Measurements from ENCODE around the gene GRIN1.

The GRIN1 gene

GRCh38 chr9:137149363-137149762 is 10.4 kb downstream of the GRIN1 start:
- no peak for DNase-seq

- DNase-seq: peak; percentile 93
These were observed 11.1 kb downstream of the GRIN1 start for GRCh38 chr9:137149942-137150616.

GRCh38 chr9:137150617-137151457 is 11.9 kb downstream of the GRIN1 start:
- DNase-seq: peak; percentile 93

- no peak for DNase-seq
These were observed 14.0 kb downstream of the GRIN1 start for GRCh38 chr9:137152844-137153405.

- peak; percentile 78 for DNase-seq
These were observed 17.8 kb downstream of the GRIN1 start for GRCh38 chr9:137156567-137157375.

GRCh38 chr9:137157618-137158415 is 18.9 kb downstream of the GRIN1 start:
- DNase-seq: no peak

GRCh38 chr9:137158625-137159024 is 19.7 kb downstream of the GRIN1 start:
- DNase-seq: peak; percentile 72

- DNase-seq: no peak
These were observed 20.4 kb downstream of the GRIN1 start for GRCh38 chr9:137159105-137160053.

- DNase-seq: no peak
These were observed 21.1 kb downstream of the GRIN1 start for GRCh38 chr9:137160054-137160425.

- peak; percentile 93 for DNase-seq
These were observed 22.0 kb downstream of the GRIN1 start for GRCh38 chr9:137160716-137161557.

- peak; percentile 83 for DNase-seq
These were observed 22.9 kb downstream of the GRIN1 start for GRCh38 chr9:137161558-137162486.

GRCh38 chr9:137162505-137163364 is 23.8 kb downstream of the GRIN1 start:
- DNase-seq: peak; percentile 74

- DNase-seq: no peak
These were observed 24.4 kb downstream of the GRIN1 start for GRCh38 chr9:137163365-137163715.

- DNase-seq: no peak
These were observed 24.9 kb downstream of the GRIN1 start for GRCh38 chr9:137163805-137164204.

- no peak for DNase-seq
These were observed 25.7 kb downstream of the GRIN1 start for GRCh38 chr9:137164370-137165249.

- no peak for DNase-seq
These were observed 26.4 kb downstream of the GRIN1 start for GRCh38 chr9:137165250-137165836.

All from NCI-H69 (cell line).